Endothelial cell of umbilical vein (primary cell): Measurements from ENCODE around the gene KIF17. TPM values are rescaled to one million over a fixed set of nuclear protein-coding genes. Genes with fewer than 3 reads are reported as not detected.

Source experiments
- BruUV-seq: library from RNA; stranded (reverse); fragments of 400-500 nt; replicated peaks from 2 replicates; lab custom pipeline; 2021; lab: Mats Ljungman, UMichigan
- CTCF ChIA-PET: fragments of 300-600, 350-600 bp; sonication (Branson Sonifier 250); formaldehyde crosslinking; loops from one replicate; lab custom pipeline; 2021; ENCODE audit warnings: antibody characterized with exemption, inconsistent platforms; lab: Charles Lee
- POLR2A ChIA-PET: fragments of 300-600, 350-600 bp; sonication (Branson Sonifier 250); formaldehyde crosslinking; loops from one replicate; lab custom pipeline; 2021; ENCODE audit warnings: antibody characterized with exemption, inconsistent platforms; lab: Charles Lee
- DNase-seq: peaks from one replicate; pipeline ENCODE4 v3.0.0-alpha.2; 2011; ENCODE audit warnings: low read depth, low spot score
- FAIRE-seq: peaks from 2 replicates; lab custom pipeline; 2011; peaks lifted over from hg19 to GRCh38; lab: Jason Lieb, UNC
- H2AFZ ChIP-seq: 2 replicates; pipeline ENCODE4 v1.6.0; 2012; ENCODE audit warnings: low read depth, low read length, control low read depth, inconsistent platforms
- H3K27ac ChIP-seq: 2 replicates; pipeline ENCODE4 v1.5.1; 2011; ENCODE audit warnings: low read depth, mild to moderate bottlenecking, control low read depth, low read length, moderate library complexity; ENCODE audit not compliant: insufficient read depth
- H3K27me3 ChIP-seq, 2 experiments: 2 replicates each; pipeline versions ENCODE4 v1.6.0 to v1.6.1; 2011; ENCODE audit warnings: low read length in 2 of 2, mixed read lengths in 1 of 2; ENCODE audit not compliant: control insufficient read depth in 2 of 2, insufficient read depth in 2 of 2
- H3K36me3 ChIP-seq, 2 experiments: 2 replicates in 1 of 2; 3 replicates in 1 of 2; pipeline ENCODE4 v1.5.1; 2011; ENCODE audit warnings: low read length in 2 of 2, mild to moderate bottlenecking in 1 of 2, moderate library complexity in 1 of 2; ENCODE audit not compliant: control insufficient read depth in 2 of 2, insufficient read depth in 2 of 2; ENCODE audit errors: extremely low read depth in 1 of 2
- H3K4me1 ChIP-seq: 3 replicates; pipeline ENCODE4 v1.5.1; 2011; ENCODE audit warnings: mild to moderate bottlenecking, low read length; ENCODE audit not compliant: control insufficient read depth, insufficient read depth; ENCODE audit errors: extremely low read depth
- H3K4me2 ChIP-seq: 2 replicates; pipeline ENCODE4 v1.6.1; 2011; ENCODE audit warnings: low read length, control low read depth, mixed read lengths; ENCODE audit not compliant: insufficient read depth
- H3K4me3 ChIP-seq, 3 experiments: fragments of 200-600 bp in 1 of 3; sonication (generic), shearing (Covaris generic) in 1 of 3; replicated peaks in 1 of 3; 2 replicates each; pipeline ENCODE4 v1.5.1; 2011 to 2016; ENCODE audit warnings: control low read depth in 3 of 3, low read length in 3 of 3, mild to moderate bottlenecking in 2 of 3, inconsistent platforms in 1 of 3, low read depth in 1 of 3, moderate library complexity in 1 of 3; ENCODE audit not compliant: insufficient read depth in 1 of 3
- H3K79me2 ChIP-seq: 2 replicates; pipeline ENCODE4 v1.6.0; 2012; ENCODE audit warnings: low read length, inconsistent platforms; ENCODE audit not compliant: control insufficient read depth, insufficient read depth
- H3K9ac ChIP-seq: replicated peaks from 2 replicates; pipeline ENCODE3; 2011; ENCODE audit warnings: low read length, control low read depth; ENCODE audit not compliant: insufficient read depth; ENCODE audit errors: extremely low read depth
- H3K9me1 ChIP-seq: replicated peaks from 3 replicates; pipeline ENCODE4 v1.6.0; 2011; ENCODE audit warnings: mild to moderate bottlenecking, low read length; ENCODE audit not compliant: control insufficient read depth, insufficient read depth; ENCODE audit errors: extremely low read depth
- H3K9me3 ChIP-seq: replicated peaks from 2 replicates; pipeline ENCODE4 v1.5.1; 2012; ENCODE audit warnings: low read length, inconsistent platforms; ENCODE audit not compliant: control insufficient read depth, insufficient read depth
- H4K20me1 ChIP-seq: replicated peaks from 2 replicates; pipeline ENCODE3; 2011; ENCODE audit warnings: mild to moderate bottlenecking, low read length; ENCODE audit not compliant: control insufficient read depth, insufficient read depth; ENCODE audit errors: extremely low read depth
- EZH2 ChIP-seq: IDR thresholded peaks from 2 replicates; pipeline ENCODE4 v1.6.1; 2012; ENCODE audit warnings: borderline replicate concordance, low read depth, mild to moderate bottlenecking, moderate library complexity, low read length, inconsistent platforms; ENCODE audit not compliant: severe bottlenecking
- FOS ChIP-seq: IDR thresholded peaks from 2 replicates; pipeline ENCODE4 v1.6.1; 2011; ENCODE audit warnings: mild to moderate bottlenecking, low read length, moderate library complexity, borderline replicate concordance; ENCODE audit not compliant: insufficient read depth
- GATA2 ChIP-seq: IDR thresholded peaks from 2 replicates; pipeline ENCODE4 v1.7.0; 2011; ENCODE audit warnings: low read depth, mild to moderate bottlenecking, moderate library complexity, mixed read lengths, low read length; ENCODE audit not compliant: insufficient read length, insufficient read depth
- JUN ChIP-seq: IDR thresholded peaks from 2 replicates; pipeline ENCODE4 v1.6.1; 2011; ENCODE audit warnings: borderline replicate concordance, low read depth; ENCODE audit not compliant: insufficient read length, insufficient read depth
- MYC ChIP-seq: IDR thresholded peaks from one replicate; pipeline ENCODE4 v1.6.1; 2011; ENCODE audit warnings: mild to moderate bottlenecking, low read depth, low read length
- POLR2A ChIP-seq: IDR thresholded peaks from 2 replicates; pipeline ENCODE4 v1.6.1; 2012; ENCODE audit warnings: low read depth, mild to moderate bottlenecking, control low read depth, low read length
- POLR2AphosphoS5 ChIP-seq: IDR thresholded peaks from 2 replicates; pipeline ENCODE4 v1.6.1; 2012; ENCODE audit warnings: low read depth, mild to moderate bottlenecking, control low read depth, low read length, moderate library complexity; ENCODE audit not compliant: insufficient read depth
- dilution Hi-C: fragments of 300-500 bp; cut with MboI; formaldehyde crosslinking; loops from one replicate; pipeline ENCODE4 v1.15.0; 2019; ENCODE audit warnings: low sequenced_read_pairs; ENCODE audit not compliant: extremely low pct_ligation_motif_present
- intact Hi-C: fragments of 100-400 bp; cut with micrococcal nuclease; formaldehyde crosslinking; loops from one replicate; pipeline ENCODE4 v1.10.0; 2022
- polyA plus RNA-seq, 4 experiments: library from polyadenylated mRNA; depleted of rRNA in 3 of 4; stranded (reverse) in 3 of 4; unstranded in 1 of 4; fragments of >200 nt; gene quantifications; 2 replicates each; pipeline versions ENCODE4 v1.2.1 to v1.2.3, GENCODE V29; 2011 to 2012; ENCODE audit warnings: missing spikeins in 1 of 4
- total RNA-seq: library from RNA; stranded (reverse); gene quantifications from 2 replicates; pipeline ENCODE4 v1.2.3, GENCODE V29; 2021
- TF ChIP-seq, protein P1 (sequence below), 2 donors: IDR thresholded peaks; 1 replicate in 1 of 2; 2 replicates in 1 of 2; pipeline ENCODE4 v1.5.1; 2011; ENCODE audit warnings: low read length in 2 of 2, mild to moderate bottlenecking in 2 of 2, moderate library complexity in 2 of 2, control low read depth in 1 of 2, inconsistent platforms in 1 of 2, low read depth in 1 of 2; ENCODE audit not compliant: insufficient read depth in 1 of 2; ENCODE audit errors: extremely low read depth in 1 of 2
- TF ChIP-seq, protein P2 (sequence below): IDR thresholded peaks from 2 replicates; pipeline ENCODE4 v1.6.1; 2011; ENCODE audit not compliant: insufficient read depth, insufficient read length

Gene KIF17
- total and polyA plus RNA-seq, 2 donors (not counting 3 experiments of a cell fraction or from before 2014, with no cell fraction given), result 1.1 to 1.5 TPM

DNA sequence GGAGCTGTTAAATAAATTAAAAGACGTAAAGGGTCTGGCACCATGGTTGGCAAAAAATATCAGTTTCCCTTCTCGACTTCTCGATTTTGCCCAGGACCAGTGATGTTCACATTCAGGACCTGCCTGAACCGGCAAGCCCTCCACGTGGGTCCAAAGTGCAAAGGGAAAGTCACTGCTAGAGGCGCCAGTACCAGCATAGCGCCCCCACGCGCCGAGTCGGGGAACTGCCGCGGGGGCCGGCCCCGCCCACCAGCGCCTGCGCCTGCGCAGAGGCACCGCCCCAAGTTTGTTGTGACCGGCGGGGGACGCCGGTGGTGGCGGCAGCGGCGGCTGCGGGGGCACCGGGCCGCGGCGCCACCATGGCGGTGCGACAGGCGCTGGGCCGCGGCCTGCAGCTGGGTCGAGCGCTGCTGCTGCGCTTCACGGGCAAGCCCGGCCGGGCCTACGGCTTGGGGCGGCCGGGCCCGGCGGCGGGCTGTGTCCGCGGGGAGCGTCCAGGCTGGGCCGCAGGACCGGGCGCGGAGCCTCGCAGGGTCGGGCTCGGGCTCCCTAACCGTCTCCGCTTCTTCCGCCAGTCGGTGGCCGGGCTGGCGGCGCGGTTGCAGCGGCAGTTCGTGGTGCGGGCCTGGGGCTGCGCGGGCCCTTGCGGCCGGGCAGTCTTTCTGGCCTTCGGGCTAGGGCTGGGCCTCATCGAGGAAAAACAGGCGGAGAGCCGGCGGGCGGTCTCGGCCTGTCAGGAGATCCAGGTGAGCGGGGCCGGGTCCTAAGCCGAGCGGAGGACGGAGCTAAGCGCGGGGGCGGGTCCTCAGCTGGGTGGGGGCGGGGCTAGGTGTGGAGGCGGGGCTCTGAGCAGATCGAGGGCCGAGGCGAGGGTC, 84.4 kb downstream of the KIF17 start, which contains the start of gene PINK1:
PINK1 (plus strand) TSS at position 269 of the 875 bp plus-strand sequence; CDS start at position 360, 91 bp downstream.
- TF ChIP-seq, protein P1, sequence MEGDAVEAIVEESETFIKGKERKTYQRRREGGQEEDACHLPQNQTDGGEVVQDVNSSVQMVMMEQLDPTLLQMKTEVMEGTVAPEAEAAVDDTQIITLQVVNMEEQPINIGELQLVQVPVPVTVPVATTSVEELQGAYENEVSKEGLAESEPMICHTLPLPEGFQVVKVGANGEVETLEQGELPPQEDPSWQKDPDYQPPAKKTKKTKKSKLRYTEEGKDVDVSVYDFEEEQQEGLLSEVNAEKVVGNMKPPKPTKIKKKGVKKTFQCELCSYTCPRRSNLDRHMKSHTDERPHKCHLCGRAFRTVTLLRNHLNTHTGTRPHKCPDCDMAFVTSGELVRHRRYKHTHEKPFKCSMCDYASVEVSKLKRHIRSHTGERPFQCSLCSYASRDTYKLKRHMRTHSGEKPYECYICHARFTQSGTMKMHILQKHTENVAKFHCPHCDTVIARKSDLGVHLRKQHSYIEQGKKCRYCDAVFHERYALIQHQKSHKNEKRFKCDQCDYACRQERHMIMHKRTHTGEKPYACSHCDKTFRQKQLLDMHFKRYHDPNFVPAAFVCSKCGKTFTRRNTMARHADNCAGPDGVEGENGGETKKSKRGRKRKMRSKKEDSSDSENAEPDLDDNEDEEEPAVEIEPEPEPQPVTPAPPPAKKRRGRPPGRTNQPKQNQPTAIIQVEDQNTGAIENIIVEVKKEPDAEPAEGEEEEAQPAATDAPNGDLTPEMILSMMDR (IDR thresholded peaks at IDR 0.05; ENCODE audit: extremely low read depth in 1 of 2, insufficient read depth in 1 of 2, low read depth in 1 of 2, low read length in 2 of 2), result peak; percentile 97 to 100
- TF ChIP-seq GATA2, result no peak
- TF ChIP-seq POLR2A, result peak; percentile 60
- TF ChIP-seq JUN, result no peak
- TF ChIP-seq, protein P2, sequence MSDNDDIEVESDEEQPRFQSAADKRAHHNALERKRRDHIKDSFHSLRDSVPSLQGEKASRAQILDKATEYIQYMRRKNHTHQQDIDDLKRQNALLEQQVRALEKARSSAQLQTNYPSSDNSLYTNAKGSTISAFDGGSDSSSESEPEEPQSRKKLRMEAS, result peak; percentile 67
- TF ChIP-seq POLR2AphosphoS5, result peak; percentile 69
- peak; percentile 34 for TF ChIP-seq MYC
- TF ChIP-seq EZH2, result no peak
- TF ChIP-seq FOS, result no peak
- peak within 1 kb of the TSS; percentile 89 to 95 (median 95) for H3K4me3 ChIP-seq
- H3K4me2 ChIP-seq, result peak within 1 kb of the TSS; percentile 100
- POLR2A ChIA-PET, result interaction anchor here (0.5 to 0.8 kb wide), 3 partner anchors 36 to 421 kb away, joined by 4 to 10 read pairs (median 6); no protein-coding TSS in a partner anchor
- H4K20me1 ChIP-seq, result no peaks in the 10 kb centered on the region
- H3K9me1 ChIP-seq, result no peaks in the 10 kb centered on the region
- no peaks in the 10 kb centered on the region for H3K9me3 ChIP-seq
- H3K27me3 ChIP-seq, result no peaks in the 10 kb centered on the region
- FAIRE-seq (peak; percentile 86), DNase-seq (peak; percentile 87)
- intact Hi-C loops, result loop anchor here (1.0 to 5.0 kb wide), 3 partner anchors 58 to 126 kb away; partner anchors contain the start of gene MUL1
- no TSS peak for BruUV-seq
- peak within 1 kb of the TSS; percentile 99 for H2AFZ ChIP-seq
- peak within 1 kb of the TSS; percentile 73 for H3K9ac ChIP-seq
- H3K27ac ChIP-seq, result peak within 1 kb of the TSS; percentile 40
- H3K36me3 ChIP-seq, result peaks cover 0 to 6% of the 10 kb centered on the region in 2 experiments
- peaks cover 10% of the 10 kb centered on the region for H3K4me1 ChIP-seq
- no peaks in the 10 kb centered on the region for H3K79me2 ChIP-seq
- CTCF ChIA-PET, result interaction anchor here (0.6 to 7.7 kb wide), 29 partner anchors 9 to 712 kb away, joined by 3 to 173 read pairs (median 4); partner anchors contain the start of genes CDA, FAM43B and SH2D5
- dilution Hi-C loops, result no loop called here
